H1 (cell line): Measurements from ENCODE around the gene PCBP4. TPM values are rescaled to one million over a fixed set of nuclear protein-coding genes. Genes with fewer than 3 reads are reported as not detected.

Experiments
- ASH2L ChIP-seq: fragments of 200-600, 300-600 bp; sonication (generic); IDR thresholded peaks from one replicate; pipeline ENCODE4 v1.7.1; 2017; ENCODE audit warnings: low read length
- BACH1 ChIP-seq: IDR thresholded peaks from 2 replicates; pipeline ENCODE4 v1.6.1; 2012; ENCODE audit warnings: low read length, improper control_type of control experiment
- BCL11A ChIP-seq, 2 experiments: IDR thresholded peaks; one replicate each; pipeline ENCODE4 v1.6.1; 2011; ENCODE audit warnings: low read depth in 2 of 2, low read length in 2 of 2, mild to moderate bottlenecking in 2 of 2
- CHD2 ChIP-seq: IDR thresholded peaks from 2 replicates; pipeline ENCODE4 v1.6.1; 2012; ENCODE audit warnings: low read length, improper control_type of control experiment
- CTCF ChIP-seq, 3 experiments: IDR thresholded peaks; 1 replicate in 2 of 3; 2 replicates in 1 of 3; pipeline versions ENCODE4 v1.5.1 to v1.6.1; 2011; ENCODE audit warnings: low read length in 3 of 3, mild to moderate bottlenecking in 3 of 3, inconsistent platforms in 2 of 3, low read depth in 1 of 3, moderate library complexity in 1 of 3; ENCODE audit not compliant: insufficient read depth in 1 of 3; ENCODE audit errors: control extremely low read depth in 1 of 3
- GTF2F1 ChIP-seq: IDR thresholded peaks from 2 replicates; pipeline ENCODE4 v1.6.1; 2012; ENCODE audit warnings: low read depth, low read length, improper control_type of control experiment, borderline replicate concordance
- JUN ChIP-seq: IDR thresholded peaks from 2 replicates; pipeline ENCODE4 v1.6.1; 2011; ENCODE audit warnings: low read depth, mild to moderate bottlenecking, improper control_type of control experiment, low read length
- MAX ChIP-seq: IDR thresholded peaks from 2 replicates; pipeline ENCODE4 v1.6.1; 2012; ENCODE audit warnings: inconsistent platforms
- RBBP5 ChIP-seq: IDR thresholded peaks from 2 replicates; pipeline ENCODE4 v1.7.1; 2012; ENCODE audit warnings: low read depth, mild to moderate bottlenecking, inconsistent platforms, low read length, moderate library complexity, borderline replicate concordance
- RNF2 ChIP-seq: fragments of 200-900, 300-1000 bp; sonication (generic); IDR thresholded peaks from 2 replicates; pipeline ENCODE4 v1.7.1; 2016; ENCODE audit warnings: borderline replicate concordance, low read depth, mild to moderate bottlenecking, antibody characterized with exemption, low read length; ENCODE audit not compliant: poor library complexity, severe bottlenecking; ENCODE audit errors: missing control alignments
- RXRA ChIP-seq: IDR thresholded peaks from 2 replicates; pipeline ENCODE4 v1.6.1; 2011; ENCODE audit warnings: low read depth, mild to moderate bottlenecking, low read length, moderate library complexity; ENCODE audit not compliant: insufficient read depth
- TAF1 ChIP-seq: IDR thresholded peaks from 2 replicates; pipeline ENCODE4 v1.6.1; 2011; ENCODE audit warnings: mild to moderate bottlenecking, low read depth, low read length
- polyA plus RNA-seq, 7 experiments: library from polyadenylated mRNA; depleted of rRNA in 3 of 7; stranded (reverse) in 5 of 7; unstranded in 2 of 7; fragments of >200 nt in 5 of 7; fragments of 200-250 nt in 2 of 7; gene quantifications; 1 replicate in 5 of 7; 2 replicates in 1 of 7; 4 replicates in 1 of 7; pipeline versions ENCODE4 v1.2.1 to v1.2.3, GENCODE V29; 2011 to 2013; ENCODE audit warnings: missing spikeins in 2 of 7, mixed read lengths in 2 of 7
- total RNA-seq: library from RNA; stranded (reverse); fragmentation: NEBNext Ultra II Directional; extraction: Animal tissue kit (Norgen Biotek cat#: 25700); gene quantifications from 2 replicates; pipeline ENCODE4 v1.2.1, GENCODE V29; 2021
- TF ChIP-seq, protein P1 (sequence below): IDR thresholded peaks from 2 replicates; pipeline ENCODE4 v1.6.1; 2012; ENCODE audit warnings: inconsistent platforms

The PCBP4 gene
- total and polyA plus RNA-seq, 2 of the 8 experiments (the other 6 are each of a cell fraction or from before 2014, with no cell fraction given) = 16.4 to 34.1 TPM

DNA sequence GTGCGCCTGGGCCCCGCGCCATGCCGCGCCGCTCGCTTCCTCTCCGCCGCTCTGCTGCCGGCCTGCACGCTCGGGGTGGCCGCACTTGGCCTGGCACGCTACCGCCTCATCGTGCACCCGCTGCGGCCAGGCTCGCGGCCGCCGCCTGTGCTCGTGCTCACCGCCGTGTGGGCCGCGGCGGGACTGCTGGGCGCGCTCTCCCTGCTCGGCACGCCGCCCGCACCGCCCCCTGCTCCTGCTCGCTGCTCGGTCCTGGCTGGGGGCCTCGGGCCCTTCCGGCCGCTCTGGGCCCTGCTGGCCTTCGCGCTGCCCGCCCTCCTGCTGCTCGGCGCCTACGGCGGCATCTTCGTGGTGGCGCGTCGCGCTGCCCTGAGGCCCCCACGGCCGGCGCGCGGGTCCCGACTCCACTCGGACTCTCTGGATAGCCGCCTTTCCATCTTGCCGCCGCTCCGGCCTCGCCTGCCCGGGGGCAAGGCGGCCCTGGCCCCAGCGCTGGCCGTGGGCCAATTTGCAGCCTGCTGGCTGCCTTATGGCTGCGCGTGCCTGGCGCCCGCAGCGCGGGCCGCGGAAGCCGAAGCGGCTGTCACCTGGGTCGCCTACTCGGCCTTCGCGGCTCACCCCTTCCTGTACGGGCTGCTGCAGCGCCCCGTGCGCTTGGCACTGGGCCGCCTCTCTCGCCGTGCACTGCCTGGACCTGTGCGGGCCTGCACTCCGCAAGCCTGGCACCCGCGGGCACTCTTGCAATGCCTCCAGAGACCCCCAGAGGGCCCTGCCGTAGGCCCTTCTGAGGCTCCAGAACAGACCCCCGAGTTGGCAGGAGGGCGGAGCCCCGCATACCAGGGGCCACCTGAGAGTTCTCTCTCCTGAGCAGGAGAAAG lies 11.1 kb downstream of the PCBP4 start (continued):
- TF ChIP-seq CTCF (IDR thresholded peaks at IDR 0.05; ENCODE audit: control extremely low read depth in 1 of 3, insufficient read depth in 1 of 3, low read depth in 1 of 3, low read length in 3 of 3) = peak in 2 of 3 experiments; percentile 63 to 81; a peak in 3 of 4 replicates
- TF ChIP-seq, protein P1, sequence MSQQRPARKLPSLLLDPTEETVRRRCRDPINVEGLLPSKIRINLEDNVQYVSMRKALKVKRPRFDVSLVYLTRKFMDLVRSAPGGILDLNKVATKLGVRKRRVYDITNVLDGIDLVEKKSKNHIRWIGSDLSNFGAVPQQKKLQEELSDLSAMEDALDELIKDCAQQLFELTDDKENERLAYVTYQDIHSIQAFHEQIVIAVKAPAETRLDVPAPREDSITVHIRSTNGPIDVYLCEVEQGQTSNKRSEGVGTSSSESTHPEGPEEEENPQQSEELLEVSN = peak; percentile 67
- TF ChIP-seq RBBP5 = no peak; the same call in 1 of the 2 replicates
- TF ChIP-seq ASH2L = peak; percentile 44
- TF ChIP-seq BACH1 = no peak
- peak; percentile 95 for TF ChIP-seq MAX
- TF ChIP-seq RNF2 = peak; percentile 45
- TF ChIP-seq BCL11A (IDR thresholded peaks at IDR 0.05; ENCODE audit: low read depth in 2 of 2, low read length in 2 of 2) = no peak
- no peak for TF ChIP-seq GTF2F1
- TF ChIP-seq RXRA = no peak
- no peak for TF ChIP-seq CHD2
- TF ChIP-seq JUN = no peak
- 0 out of 2 replicates have a peak, but pooled peaks have one; percentile 34 for TF ChIP-seq TAF1
